T-helper 22 cell (primary cell): ENCODE results near the gene PLEKHB2.
A peak's percentile ranks its signal among the peaks of the same experiment; 100 is the strongest.
"Not testable (repeated sequence)": the region's sequence is repeated elsewhere in the genome, so short reads cannot be mapped to it uniquely, and the experiment has no call there.

Source experiments
- DNase-seq: peaks from one replicate; pipeline ENCODE4 v3.0.0-alpha.2; 2020; ENCODE audit warnings: low read depth

The PLEKHB2 gene

GRCh38 chr2:131093696-131094462 is 11.3 kb upstream of the PLEKHB2 start:
- peak; percentile 57 for DNase-seq

- no peak for DNase-seq
Measured at GRCh38 chr2:131094463-131095281, 10.5 kb upstream of the PLEKHB2 start.

- no peak for DNase-seq
Measured at GRCh38 chr2:131103165-131103564, 2.0 kb upstream of the PLEKHB2 start.

GRCh38 chr2:131104487-131105155 is 515 bp upstream of the PLEKHB2 start:
- peak; percentile 53 for DNase-seq

GRCh38 chr2:131105950-131106801 is 1.0 kb downstream of the PLEKHB2 start:
- DNase-seq, result no peak

GRCh38 chr2:131112529-131112928 is 7.4 kb downstream of the PLEKHB2 start:
- DNase-seq, result no peak

- no peak for DNase-seq
Measured at GRCh38 chr2:131113566-131114227, 8.6 kb downstream of the PLEKHB2 start.

- DNase-seq, result not testable (repeated sequence)
Measured at GRCh38 chr2:131114950-131115349, 9.8 kb downstream of the PLEKHB2 start.

GRCh38 chr2:131115752-131116151 is 10.6 kb downstream of the PLEKHB2 start:
- no peak for DNase-seq

- DNase-seq, result no peak
Measured at GRCh38 chr2:131120815-131121317, 15.7 kb downstream of the PLEKHB2 start.

- DNase-seq, result no peak
Measured at GRCh38 chr2:131121464-131121863, 16.3 kb downstream of the PLEKHB2 start.

- no peak for DNase-seq
Measured at GRCh38 chr2:131122496-131122895, 17.4 kb downstream of the PLEKHB2 start.

GRCh38 chr2:131123192-131123591 is 18.1 kb downstream of the PLEKHB2 start:
- DNase-seq, result no peak

- DNase-seq, result no peak
Measured at GRCh38 chr2:131125195-131125757, 20.1 kb downstream of the PLEKHB2 start.

GRCh38 chr2:131126436-131126835 is 21.3 kb downstream of the PLEKHB2 start:
- no peak for DNase-seq

- no peak for DNase-seq
Measured at GRCh38 chr2:131127076-131127475, 21.9 kb downstream of the PLEKHB2 start.

- no peak for DNase-seq
Measured at GRCh38 chr2:131127981-131128380, 22.8 kb downstream of the PLEKHB2 start.

GRCh38 chr2:131130298-131130596 is 25.1 kb downstream of the PLEKHB2 start:
- DNase-seq, result no peak

GRCh38 chr2:131132729-131133128 is 27.6 kb downstream of the PLEKHB2 start:
- DNase-seq, result no peak

GRCh38 chr2:131140581-131140980 is 35.4 kb downstream of the PLEKHB2 start:
- DNase-seq, result no peak

- no peak for DNase-seq
Measured at GRCh38 chr2:131142849-131143248, 37.7 kb downstream of the PLEKHB2 start.
